ENCODE measurements around the gene MYCBPAP. TPM values are rescaled to one million over a fixed set of nuclear protein-coding genes. Genes with fewer than 3 reads are reported as not detected.

MYCBPAP gene
- total and polyA plus RNA-seq, 5 donors from 2014 or later = 0.50 to 5.7 (median 1.0) TPM

- H3K4me3 ChIP-seq (ENCODE audit: low read depth, low read length) = no peak overlapping the region
- Mint-ChIP-seq H3K27me3 (peaks cover 9% of the 10 kb centered on the region), H3K36me3 (no peaks in the 10 kb centered on the region), H3K27ac (no peak overlapping the region), H3K4me1 (no peaks in the 10 kb centered on the region), H3K9me3 (no peaks in the 10 kb centered on the region), H3K4me3 (no peak overlapping the region)
- H3K27me3 ChIP-seq (ENCODE audit: control insufficient read depth, insufficient read depth, low read length) = peaks cover 3% of the 10 kb centered on the region
- no peaks in the 10 kb centered on the region for H3K9me3 ChIP-seq (ENCODE audit: control insufficient read depth in 2 of 2, low read length in 2 of 2)
- H3K36me3 ChIP-seq (ENCODE audit: control insufficient read depth, insufficient read depth, low read length) = no peaks in the 10 kb centered on the region
- H3K27ac ChIP-seq (ENCODE audit: insufficient read depth, low read length, poor library complexity, severe bottlenecking) = no peak overlapping the region
- ATAC-seq (ENCODE audit: low read depth in 2 of 2) = no peak
- no peak for DNase-seq
- H3K4me1 ChIP-seq (ENCODE audit: control insufficient read depth, insufficient read depth, low read length, poor library complexity, severe bottlenecking) = no peaks in the 10 kb centered on the region
Observed at GRCh38 chr17:50524838-50525237, 16.6 kb downstream of the MYCBPAP start.

- Mint-ChIP-seq H3K27me3 (peaks cover 32% of the 10 kb centered on the region), H3K27ac (no peak overlapping the region)
- H3K27ac ChIP-seq (ENCODE audit: insufficient read depth, low read length, poor library complexity, severe bottlenecking) = no peak overlapping the region
Observed at GRCh38 chr17:50527155-50527762, 19.0 kb downstream of the MYCBPAP start.

GRCh38 chr17:50527949-50528474 is 19.8 kb downstream of the MYCBPAP start:
- Mint-ChIP-seq H3K4me1 (peaks cover 0 to 9% (median 0%) of the 10 kb centered on the region in 4 donors), H3K4me3 (no peak overlapping the region), H3K27ac (peak overlapping the region in 1 of 3 donors; percentile 17), H3K36me3 (no peaks in the 10 kb centered on the region), H3K27me3 (peaks cover 37% of the 10 kb centered on the region), H3K9me3 (peaks cover 0 to 1% (median 0%) of the 10 kb centered on the region in 7 donors)
- peaks cover 9% of the 10 kb centered on the region for H3K27me3 ChIP-seq (ENCODE audit: control insufficient read depth, insufficient read depth, low read length)
- no peak overlapping the region for H3K27ac ChIP-seq (ENCODE audit: insufficient read depth, low read length, poor library complexity, severe bottlenecking)
- H3K36me3 ChIP-seq (ENCODE audit: control insufficient read depth, insufficient read depth, low read length) = no peaks in the 10 kb centered on the region
- no peaks in the 10 kb centered on the region for H3K9me3 ChIP-seq (ENCODE audit: control insufficient read depth in 2 of 2, low read length in 2 of 2)
- ATAC-seq (ENCODE audit: low read depth in 2 of 2) (no peak), DNase-seq (no peak)
- H3K4me3 ChIP-seq (ENCODE audit: low read depth, low read length) = no peak overlapping the region
- peaks cover 8% of the 10 kb centered on the region for H3K4me1 ChIP-seq (ENCODE audit: control insufficient read depth, insufficient read depth, low read length, poor library complexity, severe bottlenecking)

More at GRCh38 chr17:50527155-50527762, 19.0 kb downstream of the MYCBPAP start:
- Histone ChIP-seq H3K4me1 (ENCODE audit: control insufficient read depth, insufficient read depth, low read length, poor library complexity, severe bottlenecking) (peaks cover under 1% of the 10 kb centered on the region), H3K27me3 (ENCODE audit: control insufficient read depth, insufficient read depth, low read length) (peaks cover 9% of the 10 kb centered on the region), H3K9me3 (ENCODE audit: control insufficient read depth in 2 of 2, low read length in 2 of 2) (no peaks in the 10 kb centered on the region), H3K36me3 (ENCODE audit: control insufficient read depth, insufficient read depth, low read length) (no peaks in the 10 kb centered on the region), H3K4me3 (ENCODE audit: low read depth, low read length) (no peak overlapping the region)
- Mint-ChIP-seq H3K36me3 (no peaks in the 10 kb centered on the region), H3K4me3 (no peak overlapping the region), H3K9me3 (peaks cover 0 to 1% (median 0%) of the 10 kb centered on the region in 7 donors), H3K4me1 (peaks cover 0 to 6% (median 0%) of the 10 kb centered on the region in 4 donors)
- no peak for DNase-seq
- ATAC-seq (ENCODE audit: low read depth in 2 of 2) = no peak

- H3K9me3 Mint-ChIP-seq = peaks cover 0 to 1% (median 0%) of the 10 kb centered on the region in 7 donors
- Histone ChIP-seq H3K27me3 (ENCODE audit: control insufficient read depth, insufficient read depth, low read length) (peaks cover 11% of the 10 kb centered on the region), H3K36me3 (ENCODE audit: control insufficient read depth, insufficient read depth, low read length) (no peaks in the 10 kb centered on the region), H3K4me3 (ENCODE audit: low read depth, low read length) (no peak overlapping the region), H3K9me3 (ENCODE audit: control insufficient read depth in 2 of 2, low read length in 2 of 2) (no peaks in the 10 kb centered on the region), H3K27ac (ENCODE audit: insufficient read depth, low read length, poor library complexity, severe bottlenecking) (no peak overlapping the region), H3K4me1 (ENCODE audit: control insufficient read depth, insufficient read depth, low read length, poor library complexity, severe bottlenecking) (peaks cover 12% of the 10 kb centered on the region)
- H3K4me3 Mint-ChIP-seq = no peak overlapping the region
- H3K36me3 Mint-ChIP-seq = no peaks in the 10 kb centered on the region
- peaks cover 0 to 20% (median 2%) of the 10 kb centered on the region in 4 donors for H3K4me1 Mint-ChIP-seq
- H3K27ac Mint-ChIP-seq = no peak overlapping the region
- no peak for DNase-seq
- H3K27me3 Mint-ChIP-seq = peaks cover 55% of the 10 kb centered on the region
- no peak for ATAC-seq (ENCODE audit: low read depth in 2 of 2)
Observed at GRCh38 chr17:50529849-50530248, 21.6 kb downstream of the MYCBPAP start.

GRCh38 chr17:50531428-50532025 is 23.3 kb downstream of the MYCBPAP start:
- Mint-ChIP-seq H3K9me3 (peaks cover 0 to 4% (median 0%) of the 10 kb centered on the region in 7 donors), H3K36me3 (no peaks in the 10 kb centered on the region), H3K27me3 (peaks cover 68% of the 10 kb centered on the region), H3K27ac (no peak overlapping the region), H3K4me1 (peaks cover 0 to 20% (median 3%) of the 10 kb centered on the region in 4 donors), H3K4me3 (no peak overlapping the region)
- peaks cover 12% of the 10 kb centered on the region for H3K4me1 ChIP-seq (ENCODE audit: control insufficient read depth, insufficient read depth, low read length, poor library complexity, severe bottlenecking)
- H3K36me3 ChIP-seq (ENCODE audit: control insufficient read depth, insufficient read depth, low read length) = no peaks in the 10 kb centered on the region
- no peak overlapping the region for H3K27ac ChIP-seq (ENCODE audit: insufficient read depth, low read length, poor library complexity, severe bottlenecking)
- H3K27me3 ChIP-seq (ENCODE audit: control insufficient read depth, insufficient read depth, low read length) = peaks cover 14% of the 10 kb centered on the region
- ATAC-seq (ENCODE audit: low read depth in 2 of 2) (no peak), DNase-seq (no peak)
- no peak overlapping the region for H3K4me3 ChIP-seq (ENCODE audit: low read depth, low read length)
- no peaks in the 10 kb centered on the region for H3K9me3 ChIP-seq (ENCODE audit: control insufficient read depth in 2 of 2, low read length in 2 of 2)

GRCh38 chr17:50532452-50533024 is 24.3 kb downstream of the MYCBPAP start, which contains the start of gene EPN3:
Gene EPN3, plus strand, starts transcription at chr17:50532735. Its CDS starts 3,822 bp downstream, at chr17:50536557.
- Histone ChIP-seq H3K9me3 (ENCODE audit: control insufficient read depth in 2 of 2, low read length in 2 of 2) (no peaks in the 10 kb centered on the region), H3K27me3 (ENCODE audit: control insufficient read depth, insufficient read depth, low read length) (peaks cover 14% of the 10 kb centered on the region), H3K4me1 (ENCODE audit: control insufficient read depth, insufficient read depth, low read length, poor library complexity, severe bottlenecking) (peaks cover 12% of the 10 kb centered on the region), H3K4me3 (ENCODE audit: low read depth, low read length) (no peak within 1 kb of the TSS), H3K27ac (ENCODE audit: insufficient read depth, low read length, poor library complexity, severe bottlenecking) (no peak within 1 kb of the TSS), H3K36me3 (ENCODE audit: control insufficient read depth, insufficient read depth, low read length) (no peaks in the 10 kb centered on the region)
- Mint-ChIP-seq H3K9me3 (peaks cover 0 to 4% (median 0%) of the 10 kb centered on the region in 7 donors), H3K4me3 (no peak within 1 kb of the TSS), H3K27ac (no peak within 1 kb of the TSS), H3K36me3 (no peaks in the 10 kb centered on the region), H3K4me1 (peaks cover 0 to 20% (median 3%) of the 10 kb centered on the region in 4 donors), H3K27me3 (peaks cover 74% of the 10 kb centered on the region)
- DNase-seq = no peak
- ATAC-seq (ENCODE audit: low read depth in 2 of 2) = no peak

- Mint-ChIP-seq H3K4me1 (peaks cover 0 to 20% (median 3%) of the 10 kb centered on the region in 4 donors), H3K4me3 (no peak overlapping the region), H3K27ac (no peak overlapping the region), H3K36me3 (no peaks in the 10 kb centered on the region), H3K9me3 (peaks cover 0 to 4% (median 0%) of the 10 kb centered on the region in 7 donors), H3K27me3 (peaks cover 74% of the 10 kb centered on the region)
- peaks cover 14% of the 10 kb centered on the region for H3K27me3 ChIP-seq (ENCODE audit: control insufficient read depth, insufficient read depth, low read length)
- peaks cover 12% of the 10 kb centered on the region for H3K4me1 ChIP-seq (ENCODE audit: control insufficient read depth, insufficient read depth, low read length, poor library complexity, severe bottlenecking)
- H3K27ac ChIP-seq (ENCODE audit: insufficient read depth, low read length, poor library complexity, severe bottlenecking) = no peak overlapping the region
- ATAC-seq (ENCODE audit: low read depth in 2 of 2) (no peak), DNase-seq (no peak)
- no peak overlapping the region for H3K4me3 ChIP-seq (ENCODE audit: low read depth, low read length)
- H3K9me3 ChIP-seq (ENCODE audit: control insufficient read depth in 2 of 2, low read length in 2 of 2) = no peaks in the 10 kb centered on the region
- no peaks in the 10 kb centered on the region for H3K36me3 ChIP-seq (ENCODE audit: control insufficient read depth, insufficient read depth, low read length)
Observed at GRCh38 chr17:50533185-50533584, 24.9 kb downstream of the MYCBPAP start.

Data from CD4-positive, CD25-positive, alpha-beta regulatory T cell (primary cell).